ENCODE data around the gene APBA2. TPM values are rescaled to one million over a fixed set of nuclear protein-coding genes. Genes with fewer than 3 reads are reported as not detected.
"Not testable (repeated sequence)": the region's sequence is repeated elsewhere in the genome, so short reads cannot be mapped to it uniquely, and the experiment has no call there.

Gene APBA2
- polyA plus RNA-seq, 1 donor = 3.5 TPM

DNA sequence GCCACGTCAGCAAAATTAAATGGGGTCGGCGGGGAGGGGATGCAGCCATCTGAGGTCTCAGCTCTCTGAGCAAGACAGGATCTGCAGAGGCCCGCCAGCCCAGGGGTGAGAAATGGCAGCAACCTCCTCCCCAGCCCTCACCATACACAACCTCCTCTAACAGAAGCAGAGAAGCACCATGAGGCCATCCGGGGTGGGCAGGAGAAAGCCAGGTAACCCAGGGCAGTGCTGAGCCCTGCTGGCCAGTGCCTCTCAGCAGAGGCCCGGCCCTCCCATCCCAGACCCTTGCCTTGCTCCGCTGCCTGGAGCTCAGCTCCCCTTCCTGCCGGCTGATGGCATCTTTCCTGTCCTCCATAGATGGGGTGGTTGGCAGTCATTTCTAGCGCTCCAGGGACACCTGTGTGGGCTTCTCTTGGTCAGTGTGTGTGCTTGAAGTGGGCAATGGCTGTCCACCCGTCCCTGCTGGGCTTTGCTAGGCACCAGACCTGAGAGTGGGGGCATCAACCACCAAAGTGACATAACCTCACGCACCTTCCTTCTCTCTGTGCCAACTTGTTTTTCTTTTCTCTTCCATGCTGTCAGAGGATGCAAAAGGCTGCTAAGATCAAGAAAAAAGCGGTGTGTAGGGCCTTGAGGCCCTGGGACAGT, 208.0 kb downstream of the APBA2 start:
- H3K4me3 ChIP-seq (ENCODE audit: low read length) = no peak overlapping the region
- no peak for DNase-seq
- WGBS (ENCODE audit: insufficient coverage, low lambda C conversion rate) = 100% methylated on average over 1 of the region's 12 CpGs
- no peak overlapping the region for H3K27ac ChIP-seq (ENCODE audit: low read length)
- no peaks in the 10 kb centered on the region for H3K4me1 ChIP-seq (ENCODE audit: control insufficient read depth, insufficient read depth, low read length)
- H3K36me3 ChIP-seq (ENCODE audit: control insufficient read depth, insufficient read depth, low read length) = no peaks in the 10 kb centered on the region
- H3K27me3 ChIP-seq (ENCODE audit: control insufficient read depth, insufficient read depth, low read length) = no peaks in the 10 kb centered on the region
- H3K9me3 ChIP-seq (ENCODE audit: control insufficient read depth, low read depth, low read length) = no peaks in the 10 kb centered on the region

DNA sequence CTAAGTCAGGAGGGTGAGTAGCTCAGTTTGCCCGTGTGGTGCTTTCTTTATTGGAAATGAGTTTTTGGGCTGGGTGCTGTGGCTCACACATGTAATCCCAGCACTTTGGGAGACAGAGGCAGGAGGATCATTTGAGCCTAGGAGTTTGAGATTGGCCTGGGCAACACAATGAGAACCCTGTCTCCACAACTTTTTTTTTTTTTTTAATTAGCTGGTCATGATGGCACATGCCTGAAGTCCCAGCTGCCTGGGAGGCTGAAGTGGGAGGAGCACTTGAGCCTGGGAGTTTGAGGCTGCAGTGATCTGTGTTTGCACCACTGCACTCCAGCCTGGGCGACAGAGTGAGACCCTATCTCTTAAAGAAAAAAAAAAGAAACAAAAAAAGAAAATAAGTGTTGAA, 208.9 kb downstream of the APBA2 start:
- Histone ChIP-seq H3K4me3 (ENCODE audit: low read length) (no peak overlapping the region), H3K27me3 (ENCODE audit: control insufficient read depth, insufficient read depth, low read length) (no peaks in the 10 kb centered on the region), H3K4me1 (ENCODE audit: control insufficient read depth, insufficient read depth, low read length) (no peaks in the 10 kb centered on the region), H3K36me3 (ENCODE audit: control insufficient read depth, insufficient read depth, low read length) (no peaks in the 10 kb centered on the region), H3K9me3 (ENCODE audit: control insufficient read depth, low read depth, low read length) (no peaks in the 10 kb centered on the region), H3K27ac (ENCODE audit: low read length) (no peak overlapping the region)
- no peak for DNase-seq
- WGBS (ENCODE audit: insufficient coverage, low lambda C conversion rate) = no CpG with 5 or more reads among the region's 2 CpGs

DNA sequence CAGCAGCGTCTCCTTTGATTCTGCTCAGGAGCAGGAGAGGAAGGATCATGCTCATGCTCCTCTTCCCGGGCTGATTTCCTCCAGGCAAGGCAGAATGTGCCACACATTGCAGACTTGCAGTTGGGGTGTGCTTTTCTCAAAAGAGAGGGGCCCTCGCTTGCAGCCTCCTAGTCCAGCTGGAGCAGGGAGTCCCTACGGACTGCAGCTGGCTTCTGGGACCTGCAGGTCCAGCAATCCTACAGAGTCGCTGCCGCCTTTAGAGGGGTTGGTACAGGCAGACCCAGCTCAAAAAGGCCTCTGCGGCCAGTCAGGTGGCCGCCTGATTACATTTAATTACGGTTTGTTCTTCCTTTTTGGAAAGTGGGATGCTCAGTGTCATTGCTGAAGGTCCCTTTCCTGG, 210.0 kb downstream of the APBA2 start:
- WGBS (ENCODE audit: insufficient coverage, low lambda C conversion rate) = no CpG with 5 or more reads among the region's 9 CpGs
- no peak for DNase-seq

DNA sequence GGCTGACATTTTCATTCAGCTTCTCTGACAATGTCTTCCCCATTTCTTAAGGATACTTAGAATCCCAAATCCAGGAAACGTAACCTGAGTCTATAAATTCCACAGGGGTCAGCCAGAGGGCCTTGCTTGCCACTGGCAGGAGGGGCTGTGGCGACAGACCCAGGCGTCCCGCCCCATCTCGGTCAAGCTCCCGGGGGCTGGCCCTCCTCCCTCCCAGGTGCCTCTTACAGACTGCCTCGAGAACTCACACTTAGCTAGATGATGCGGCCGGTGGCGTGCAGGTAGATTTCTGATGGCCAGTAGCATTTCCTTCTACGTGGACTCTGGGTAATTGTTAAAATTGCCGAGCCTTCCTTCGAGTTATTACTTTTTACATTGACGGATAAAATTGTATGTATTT, 211.4 kb downstream of the APBA2 start:
- DNase-seq = no peak
- Histone ChIP-seq H3K9me3 (ENCODE audit: control insufficient read depth, low read depth, low read length) (no peaks in the 10 kb centered on the region), H3K4me1 (ENCODE audit: control insufficient read depth, insufficient read depth, low read length) (no peaks in the 10 kb centered on the region), H3K36me3 (ENCODE audit: control insufficient read depth, insufficient read depth, low read length) (no peaks in the 10 kb centered on the region), H3K27ac (ENCODE audit: low read length) (no peak overlapping the region), H3K4me3 (ENCODE audit: low read length) (no peak overlapping the region), H3K27me3 (ENCODE audit: control insufficient read depth, insufficient read depth, low read length) (no peaks in the 10 kb centered on the region)
- no CpG with 5 or more reads among the region's 14 CpGs for WGBS (ENCODE audit: insufficient coverage, low lambda C conversion rate)

More for the DNA sequence above, 210.0 kb downstream of the APBA2 start:
- H3K27ac ChIP-seq (ENCODE audit: low read length) = no peak overlapping the region
- no peaks in the 10 kb centered on the region for H3K4me1 ChIP-seq (ENCODE audit: control insufficient read depth, insufficient read depth, low read length)
- H3K27me3 ChIP-seq (ENCODE audit: control insufficient read depth, insufficient read depth, low read length) = no peaks in the 10 kb centered on the region
- H3K36me3 ChIP-seq (ENCODE audit: control insufficient read depth, insufficient read depth, low read length) = no peaks in the 10 kb centered on the region
- H3K9me3 ChIP-seq (ENCODE audit: control insufficient read depth, low read depth, low read length) = no peaks in the 10 kb centered on the region
- no peak overlapping the region for H3K4me3 ChIP-seq (ENCODE audit: low read length)

DNA sequence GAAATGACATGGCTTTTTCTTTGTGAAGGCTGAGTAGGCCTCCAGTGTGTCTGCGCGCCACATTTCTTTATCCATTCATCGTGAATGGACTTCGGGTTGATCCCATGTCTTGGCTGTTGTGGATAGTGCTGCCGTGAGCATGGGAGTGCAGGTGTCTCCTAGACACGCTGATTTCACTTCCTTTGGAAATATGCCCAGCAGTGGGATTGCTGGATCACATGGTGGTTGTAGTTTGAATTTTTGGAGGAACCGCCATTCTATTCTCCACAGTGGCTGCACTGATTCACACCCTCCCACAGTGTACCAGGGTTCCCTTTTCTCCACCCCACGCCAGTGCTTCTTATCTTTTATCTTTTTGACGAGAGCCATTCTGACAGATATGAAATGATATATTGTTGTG, 212.2 kb downstream of the APBA2 start:
- no CpG with 5 or more reads among the region's 9 CpGs for WGBS (ENCODE audit: insufficient coverage, low lambda C conversion rate)
- Histone ChIP-seq H3K4me1 (ENCODE audit: control insufficient read depth, insufficient read depth, low read length) (no peaks in the 10 kb centered on the region), H3K27me3 (ENCODE audit: control insufficient read depth, insufficient read depth, low read length) (no peaks in the 10 kb centered on the region), H3K27ac (ENCODE audit: low read length) (no peak overlapping the region), H3K36me3 (ENCODE audit: control insufficient read depth, insufficient read depth, low read length) (no peaks in the 10 kb centered on the region), H3K9me3 (ENCODE audit: control insufficient read depth, low read depth, low read length) (no peaks in the 10 kb centered on the region), H3K4me3 (ENCODE audit: low read length) (no peak overlapping the region)
- DNase-seq = no peak

DNA sequence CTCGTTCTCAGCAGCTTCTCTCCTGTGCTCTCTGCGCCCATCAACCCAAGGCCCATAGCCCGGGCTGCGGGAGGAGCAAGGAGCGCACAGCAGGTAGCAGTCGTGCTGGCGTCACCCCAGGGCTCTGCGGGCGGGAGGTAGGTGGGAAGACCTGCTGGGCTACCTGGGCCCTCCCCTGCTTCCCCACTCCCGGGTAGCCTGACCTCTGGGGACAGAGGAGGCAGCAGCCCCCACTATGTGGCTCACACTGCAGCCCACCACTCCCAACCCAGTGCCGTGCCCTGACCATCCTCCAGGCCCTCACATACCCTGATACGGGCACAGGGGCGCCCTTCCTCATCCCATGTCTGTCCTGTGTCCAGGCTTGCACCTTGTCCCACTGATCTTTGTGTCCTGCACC, 212.9 kb downstream of the APBA2 start:
- no peaks in the 10 kb centered on the region for H3K36me3 ChIP-seq (ENCODE audit: control insufficient read depth, insufficient read depth, low read length)
- WGBS (ENCODE audit: insufficient coverage, low lambda C conversion rate) = no CpG with 5 or more reads among the region's 13 CpGs
- no peak for DNase-seq

DNA sequence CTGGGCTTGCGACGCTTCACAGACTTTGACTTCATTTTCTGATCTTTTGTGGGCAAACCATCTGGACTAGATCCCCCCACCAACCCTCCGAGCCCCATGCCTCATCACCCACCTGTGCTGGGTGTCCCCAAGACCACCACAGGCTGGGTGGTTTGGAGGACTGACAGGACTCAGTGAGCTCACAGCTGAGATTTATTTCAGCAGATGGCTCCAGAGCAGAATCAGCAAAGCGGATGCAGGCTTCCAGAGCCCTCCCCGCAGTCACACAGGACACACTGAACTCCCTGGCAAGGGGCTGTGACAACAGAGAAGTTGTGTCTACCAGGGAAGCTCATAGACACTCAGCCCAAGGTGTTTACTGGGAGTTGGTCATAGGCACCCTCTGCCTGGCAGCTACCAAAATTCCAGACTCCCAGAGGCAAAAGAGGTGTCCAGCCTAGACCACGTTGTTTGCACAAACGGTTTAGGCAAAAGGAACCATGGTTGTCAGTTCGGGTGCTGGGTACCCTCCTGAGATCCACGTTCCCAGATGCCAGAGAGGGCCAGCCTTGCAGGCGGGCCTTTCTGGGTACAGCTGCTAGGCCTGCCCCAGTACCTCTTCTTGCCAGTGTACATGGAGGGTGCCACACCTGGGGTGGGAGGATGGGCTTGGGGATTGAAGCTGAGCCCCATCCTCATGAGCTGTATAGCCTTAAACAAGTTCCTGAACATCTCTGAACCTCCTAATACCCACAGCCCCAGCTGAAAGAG, 213.5 kb downstream of the APBA2 start:
- no peak for DNase-seq
- WGBS (ENCODE audit: insufficient coverage, low lambda C conversion rate) = no CpG with 5 or more reads among the region's 10 CpGs

More for the DNA sequence above, 212.9 kb downstream of the APBA2 start:
- no peak overlapping the region for H3K27ac ChIP-seq (ENCODE audit: low read length)
- H3K4me1 ChIP-seq (ENCODE audit: control insufficient read depth, insufficient read depth, low read length) = no peaks in the 10 kb centered on the region
- no peak overlapping the region for H3K4me3 ChIP-seq (ENCODE audit: low read length)
- H3K9me3 ChIP-seq (ENCODE audit: control insufficient read depth, low read depth, low read length) = no peaks in the 10 kb centered on the region
- no peaks in the 10 kb centered on the region for H3K27me3 ChIP-seq (ENCODE audit: control insufficient read depth, insufficient read depth, low read length)

DNA sequence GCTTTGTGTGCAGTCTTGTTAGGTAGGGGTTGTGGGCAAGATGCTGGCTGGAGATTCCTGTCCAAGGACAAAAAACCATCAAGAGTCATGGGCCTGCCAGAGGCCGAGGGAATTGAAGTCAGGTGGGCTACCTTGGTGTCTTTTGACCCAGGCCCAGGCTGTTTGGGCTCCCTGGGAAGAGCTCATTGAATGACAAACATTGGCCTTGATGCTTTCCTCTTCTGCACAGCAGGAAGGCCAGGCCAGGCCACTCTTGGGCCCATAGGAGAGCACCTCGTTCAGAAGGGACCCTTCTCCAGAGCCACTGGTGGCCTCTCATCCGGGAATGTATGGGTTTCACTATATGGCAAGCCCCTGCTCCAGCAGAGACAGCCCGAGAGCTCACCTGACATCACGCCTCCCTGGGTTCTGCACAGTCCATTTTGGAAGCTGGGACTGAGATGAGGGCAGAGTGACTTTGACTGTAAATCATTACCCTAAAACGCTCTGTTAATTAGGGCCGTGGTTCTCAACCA, 214.8 kb downstream of the APBA2 start:
- Histone ChIP-seq H3K4me3 (ENCODE audit: low read length) (no peak overlapping the region), H3K9me3 (ENCODE audit: control insufficient read depth, low read depth, low read length) (no peaks in the 10 kb centered on the region), H3K4me1 (ENCODE audit: control insufficient read depth, insufficient read depth, low read length) (no peaks in the 10 kb centered on the region), H3K27me3 (ENCODE audit: control insufficient read depth, insufficient read depth, low read length) (no peaks in the 10 kb centered on the region), H3K36me3 (ENCODE audit: control insufficient read depth, insufficient read depth, low read length) (no peaks in the 10 kb centered on the region), H3K27ac (ENCODE audit: low read length) (no peak overlapping the region)
- no CpG with 5 or more reads among the region's 7 CpGs for WGBS (ENCODE audit: insufficient coverage, low lambda C conversion rate)
- no peak for DNase-seq

More for the DNA sequence above, 213.5 kb downstream of the APBA2 start:
- Histone ChIP-seq H3K27me3 (ENCODE audit: control insufficient read depth, insufficient read depth, low read length) (no peaks in the 10 kb centered on the region), H3K36me3 (ENCODE audit: control insufficient read depth, insufficient read depth, low read length) (no peaks in the 10 kb centered on the region), H3K4me1 (ENCODE audit: control insufficient read depth, insufficient read depth, low read length) (no peaks in the 10 kb centered on the region), H3K9me3 (ENCODE audit: control insufficient read depth, low read depth, low read length) (no peaks in the 10 kb centered on the region), H3K4me3 (ENCODE audit: low read length) (no peak overlapping the region), H3K27ac (ENCODE audit: low read length) (no peak overlapping the region)

DNA sequence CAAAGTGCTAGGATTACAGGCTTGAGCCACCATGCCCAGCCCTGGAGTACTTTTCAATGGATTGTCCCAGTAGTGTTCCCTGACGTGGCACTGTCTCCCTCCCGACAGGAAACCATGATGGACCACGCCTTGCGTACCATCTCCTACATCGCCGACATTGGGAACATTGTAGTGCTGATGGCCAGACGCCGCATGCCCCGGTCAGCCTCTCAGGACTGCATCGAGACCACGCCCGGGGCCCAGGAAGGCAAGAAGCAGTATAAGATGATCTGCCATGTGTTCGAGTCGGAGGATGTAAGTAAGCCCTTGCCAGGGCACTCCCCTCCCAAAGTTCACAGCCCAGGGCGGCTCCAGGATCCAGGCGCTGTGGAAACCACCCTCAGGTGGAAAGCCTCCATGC, 215.7 kb downstream of the APBA2 start:
- H3K4me1 ChIP-seq (ENCODE audit: control insufficient read depth, insufficient read depth, low read length) = no peaks in the 10 kb centered on the region
- no peak for DNase-seq
- no peak overlapping the region for H3K27ac ChIP-seq (ENCODE audit: low read length)
- H3K27me3 ChIP-seq (ENCODE audit: control insufficient read depth, insufficient read depth, low read length) = no peaks in the 10 kb centered on the region
- no peaks in the 10 kb centered on the region for H3K9me3 ChIP-seq (ENCODE audit: control insufficient read depth, low read depth, low read length)
- no peak overlapping the region for H3K4me3 ChIP-seq (ENCODE audit: low read length)
- H3K36me3 ChIP-seq (ENCODE audit: control insufficient read depth, insufficient read depth, low read length) = no peaks in the 10 kb centered on the region
- no CpG with 5 or more reads among the region's 16 CpGs for WGBS (ENCODE audit: insufficient coverage, low lambda C conversion rate)

DNA sequence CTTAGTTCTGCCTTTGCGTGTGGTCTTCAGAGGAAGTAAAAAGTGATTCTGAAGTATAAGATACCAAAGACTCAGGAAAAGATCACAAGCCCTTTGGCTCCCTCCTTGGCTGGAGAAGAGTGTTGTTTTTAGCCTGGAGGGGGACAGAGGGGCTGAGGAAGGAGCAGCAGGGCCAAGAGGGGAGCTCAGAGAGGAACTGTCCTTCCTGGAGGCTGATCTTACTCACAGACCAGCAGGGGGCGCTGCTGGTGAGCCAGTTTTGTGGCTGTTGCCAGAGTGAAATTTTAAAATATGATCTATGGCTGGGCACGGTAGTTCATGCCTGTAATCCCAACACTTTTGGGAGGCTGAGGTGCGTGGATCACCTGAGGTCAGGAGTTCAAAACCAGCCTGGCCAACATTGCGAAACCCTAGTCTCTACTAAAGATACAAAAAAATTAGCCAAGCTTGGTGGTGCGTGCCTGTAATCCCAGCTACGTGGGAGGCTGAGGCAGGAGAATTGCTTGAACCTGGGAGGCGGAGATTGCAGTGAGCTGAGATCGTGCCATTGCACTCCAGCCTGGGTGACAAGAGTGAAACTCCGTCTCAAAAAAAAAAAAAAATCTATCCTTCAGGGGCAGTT, 216.5 kb downstream of the APBA2 start:
- not testable (repeated sequence) for H3K9me3 ChIP-seq (ENCODE audit: control insufficient read depth, low read depth, low read length); H3K27me3 ChIP-seq (ENCODE audit: control insufficient read depth, insufficient read depth, low read length); H3K4me3 ChIP-seq (ENCODE audit: low read length); H3K36me3 ChIP-seq (ENCODE audit: control insufficient read depth, insufficient read depth, low read length); H3K4me1 ChIP-seq (ENCODE audit: control insufficient read depth, insufficient read depth, low read length); DNase-seq; H3K27ac ChIP-seq (ENCODE audit: low read length)
- 40% methylated on average over 1 of the region's 10 CpGs for WGBS (ENCODE audit: insufficient coverage, low lambda C conversion rate)
